ENCODE results near the gene PHKB. TPM values are rescaled to one million over a fixed set of nuclear protein-coding genes. Genes with fewer than 3 reads are reported as not detected.

The PHKB gene
- polyA plus RNA-seq, 12 donors, result 49.0 to 75.6 (median 65.7) TPM; not detected in 1

- DNase-seq, result no peak
Measured at GRCh38 chr16:47725188-47725695, 264.1 kb downstream of the PHKB start.

DNA sequence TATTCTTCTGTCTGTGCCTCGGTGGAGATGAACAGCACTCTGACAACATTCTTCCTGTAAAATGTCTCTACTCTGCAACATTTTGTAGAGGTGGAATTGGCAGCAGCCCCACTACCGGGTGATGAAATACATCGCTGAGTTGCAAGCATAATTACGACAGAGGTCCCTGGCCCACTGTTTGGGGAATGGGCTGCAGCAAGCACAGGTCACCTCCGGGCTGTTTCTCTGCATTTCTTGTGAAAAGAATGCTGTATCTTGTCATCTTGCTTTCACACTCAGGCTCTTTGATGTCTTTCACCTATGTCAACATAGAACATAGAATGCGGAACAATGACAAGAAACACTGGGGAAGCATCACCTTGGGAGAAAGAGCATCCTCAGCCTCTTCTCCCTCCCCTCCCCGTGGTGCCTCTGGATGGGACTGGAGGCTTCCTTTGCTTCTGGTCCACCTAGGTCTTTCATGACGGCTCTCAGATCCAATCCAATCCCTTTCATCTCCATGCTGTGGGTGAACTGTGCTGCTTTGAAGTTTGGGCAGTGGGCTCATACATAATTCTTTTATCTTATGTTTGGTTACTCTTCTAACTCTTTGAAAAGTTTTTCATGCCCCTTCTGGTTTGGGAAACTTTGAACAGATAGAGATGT lies 265.0 kb downstream of the PHKB start:
- no peak for DNase-seq

GRCh38 chr16:47727131-47727530 lies 266.0 kb downstream of the PHKB start:
- DNase-seq, result no peak

DNA sequence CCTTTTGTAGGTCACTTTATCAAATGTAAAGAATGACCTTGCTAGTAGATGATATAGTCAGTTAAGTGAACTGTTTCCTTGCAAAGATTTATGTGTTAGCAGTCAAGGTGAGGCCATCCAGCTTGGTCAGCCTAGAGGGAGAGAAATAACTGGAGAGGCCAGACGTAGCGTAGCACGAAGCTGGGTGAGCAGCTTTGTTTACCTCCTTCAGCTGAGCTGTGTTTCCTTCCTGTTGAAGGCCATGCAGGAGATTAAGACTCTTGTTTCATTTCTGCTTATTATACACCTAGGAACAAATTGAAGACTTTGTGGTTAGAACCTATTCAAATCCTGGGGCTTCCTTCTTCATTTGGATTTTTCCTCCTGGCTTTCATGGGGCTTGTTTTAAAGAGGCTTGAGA lies 267.1 kb downstream of the PHKB start:
- DNase-seq, result no peak

DNA sequence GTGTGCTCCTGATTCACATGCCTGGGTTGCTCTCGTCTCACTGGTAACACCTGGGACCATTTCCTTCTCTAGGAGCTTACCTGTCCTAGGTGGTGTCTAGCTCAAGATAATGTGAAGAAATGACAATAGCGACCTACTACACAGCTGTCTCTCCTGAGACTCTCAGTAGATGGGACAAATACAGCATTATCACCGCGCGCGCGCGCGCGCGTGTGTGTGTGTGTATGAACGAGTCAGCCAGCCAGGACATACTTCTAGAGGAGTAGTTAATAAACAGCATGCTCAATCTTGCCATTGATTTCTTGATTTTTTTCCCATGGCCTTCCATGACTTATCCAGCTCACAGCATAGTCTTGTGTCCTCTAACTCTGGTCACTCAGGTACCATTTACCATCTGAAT lies 268.6 kb downstream of the PHKB start:
- no peak for DNase-seq

DNA sequence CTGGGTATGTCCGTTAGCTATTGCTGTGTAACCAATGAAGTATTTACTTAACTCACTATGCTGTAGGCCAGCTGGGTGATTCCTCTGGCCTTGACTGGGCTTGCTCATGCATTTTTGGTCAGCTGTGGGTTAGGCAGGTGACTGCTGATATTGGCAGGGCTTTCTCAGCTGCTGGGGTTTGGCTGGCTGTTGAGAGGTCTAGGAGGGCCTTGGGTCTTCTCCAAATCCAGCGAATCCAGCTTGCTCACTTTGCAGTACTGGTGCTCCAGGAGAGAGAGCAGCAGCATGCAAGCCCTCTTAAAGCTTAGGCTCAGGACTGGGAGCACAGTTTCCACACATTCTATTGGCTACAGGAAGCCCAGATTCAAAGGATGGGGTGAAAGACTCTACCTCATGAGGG lies 270.1 kb downstream of the PHKB start:
- DNase-seq, result no peak

- no peak for DNase-seq
Measured at GRCh38 chr16:47732122-47732521, 271.0 kb downstream of the PHKB start.

DNA sequence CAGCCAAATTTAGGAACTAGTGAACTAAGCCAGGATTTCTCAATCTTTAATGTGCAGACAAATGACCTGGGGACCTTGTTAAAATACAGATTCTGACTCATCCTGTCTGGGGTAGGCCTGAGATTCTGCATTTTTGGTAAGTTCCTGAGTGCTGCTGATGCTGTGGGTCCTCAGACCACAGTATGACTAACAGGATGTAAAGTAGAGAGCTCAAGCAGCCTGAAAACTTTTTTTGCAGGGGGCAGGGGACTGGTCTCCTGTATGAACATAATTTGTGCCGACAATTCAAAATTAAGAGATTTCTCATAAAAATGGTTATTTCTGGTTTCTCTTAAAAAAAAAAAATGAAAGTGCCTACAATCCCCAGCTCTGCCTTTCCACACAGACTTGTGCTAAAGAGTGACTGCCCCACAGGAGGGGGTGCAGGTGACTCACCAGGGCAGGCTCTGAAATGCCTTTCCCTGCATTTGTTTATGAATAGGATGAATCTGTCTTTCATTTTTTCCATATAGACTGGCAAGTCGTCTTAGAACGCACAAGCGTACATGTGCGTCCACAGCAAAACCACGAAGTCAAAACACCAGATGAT lies 271.5 kb downstream of the PHKB start:
- no peak for DNase-seq

DNA sequence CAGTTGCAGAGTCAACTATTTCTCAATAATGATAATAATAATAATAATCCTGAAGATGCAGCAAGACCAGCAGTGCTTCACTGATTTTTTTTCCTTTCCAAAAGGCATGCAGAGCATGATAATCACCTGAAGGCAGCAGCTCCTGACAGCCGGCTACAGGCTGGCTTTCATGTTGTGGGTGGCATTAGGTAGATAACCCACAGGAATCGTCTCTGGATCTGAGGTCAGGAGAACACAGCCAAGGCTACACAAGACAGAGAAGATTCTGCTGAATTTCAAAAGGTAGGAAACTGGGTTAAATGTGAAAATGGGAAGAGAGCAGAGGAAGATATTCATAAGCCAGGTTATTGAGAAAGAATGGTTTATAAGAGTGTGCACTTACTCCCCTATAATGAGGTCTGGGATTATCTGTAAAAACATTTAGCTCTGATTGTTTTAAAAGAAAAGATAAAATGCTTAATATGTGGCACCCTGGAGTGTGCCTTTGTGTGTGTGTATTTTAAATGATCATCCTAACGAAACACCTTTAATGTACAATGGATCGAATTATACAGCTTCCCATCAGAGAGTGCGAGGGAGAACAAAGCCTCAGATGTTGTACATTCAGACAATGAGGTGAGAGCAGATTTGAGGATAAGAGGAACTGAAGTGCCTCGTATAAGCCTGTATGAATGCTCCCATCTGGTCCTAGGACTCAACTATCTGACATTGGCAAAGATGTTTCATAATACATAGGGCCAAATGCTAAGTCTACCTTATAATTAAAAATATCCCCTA lies 273.1 kb downstream of the PHKB start:
- DNase-seq, result no peak

DNA sequence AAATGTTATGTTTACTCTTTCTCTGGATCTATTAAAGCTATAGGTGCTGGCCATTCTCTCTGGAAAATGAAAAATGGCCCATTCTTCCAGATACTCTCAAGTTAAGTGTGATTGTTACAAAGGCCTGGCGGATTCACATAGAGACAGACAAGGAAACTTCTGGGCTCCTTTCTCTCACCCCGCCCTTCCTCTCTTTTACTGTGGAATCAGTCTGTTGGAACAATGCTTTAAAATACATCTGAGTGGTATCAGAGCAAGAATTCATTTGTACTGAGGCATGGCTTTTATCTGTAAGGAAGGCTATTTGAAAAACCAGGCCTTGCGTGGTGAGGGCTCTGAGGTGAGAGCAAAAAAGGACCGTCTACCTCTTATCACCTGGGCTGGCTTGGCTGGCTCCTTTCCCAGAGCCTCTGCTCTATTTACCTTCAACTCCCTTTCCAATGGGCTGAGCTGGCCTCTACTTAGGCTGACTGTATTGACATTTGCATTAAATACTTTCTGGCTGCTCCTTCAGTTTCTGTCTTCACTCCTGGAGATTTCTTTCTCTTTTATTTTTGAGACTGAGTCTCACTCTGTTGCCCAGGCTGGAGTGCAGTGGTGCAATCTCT lies 274.0 kb downstream of the PHKB start:
- no peak for DNase-seq

DNA sequence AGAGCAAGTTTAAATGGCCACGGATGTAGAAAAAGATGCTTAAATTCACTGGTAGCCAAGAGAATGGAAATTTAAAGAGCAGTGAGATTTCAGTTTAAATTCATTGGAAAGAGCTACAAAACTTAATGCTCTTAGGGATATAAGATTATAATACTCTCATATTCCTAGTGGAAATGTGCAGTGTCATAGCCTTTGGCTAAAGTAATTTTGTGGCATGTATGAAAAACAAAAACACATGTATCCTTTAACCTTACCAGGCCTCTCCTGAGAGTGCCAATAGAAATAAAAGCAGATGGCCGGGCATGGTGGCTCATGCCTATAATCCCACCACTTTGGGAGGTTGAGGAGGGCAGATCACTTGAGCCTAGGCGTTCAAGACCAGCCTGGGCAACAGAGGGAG lies 289.2 kb downstream of the PHKB start:
- DNase-seq, result no peak

Other genes with a start within 250 kb of the PHKB start
- 100 to 1,000 TPM in 6 of 12 donors, 10 to 100 TPM in 5, not detected in 1; 64.8 to 122 (median 105) TPM for gene ITFG1, start 268 bp upstream of the PHKB start, polyA plus RNA-seq (ENCODE audit: insufficient read length in 12 of 12)

All from muscle of arm (tissue), 12 donors.